DND-41 (cell line): Measurements from ENCODE around the gene MLXIPL.

Experiments
- EZH2 ChIP-seq: IDR thresholded peaks from 3 replicates; pipeline ENCODE4 v1.6.1; 2012; ENCODE audit warnings: borderline replicate concordance, low read depth, mild to moderate bottlenecking, moderate library complexity, low read length, inconsistent platforms; ENCODE audit not compliant: severe bottlenecking
- TF ChIP-seq, protein P1 (sequence below): IDR thresholded peaks from 2 replicates; pipeline ENCODE4 v1.5.1; 2012; ENCODE audit warnings: borderline replicate concordance, low read length, moderate library complexity, mild to moderate bottlenecking; ENCODE audit not compliant: poor library complexity, severe bottlenecking; ENCODE audit errors: extremely low read depth

DNA sequence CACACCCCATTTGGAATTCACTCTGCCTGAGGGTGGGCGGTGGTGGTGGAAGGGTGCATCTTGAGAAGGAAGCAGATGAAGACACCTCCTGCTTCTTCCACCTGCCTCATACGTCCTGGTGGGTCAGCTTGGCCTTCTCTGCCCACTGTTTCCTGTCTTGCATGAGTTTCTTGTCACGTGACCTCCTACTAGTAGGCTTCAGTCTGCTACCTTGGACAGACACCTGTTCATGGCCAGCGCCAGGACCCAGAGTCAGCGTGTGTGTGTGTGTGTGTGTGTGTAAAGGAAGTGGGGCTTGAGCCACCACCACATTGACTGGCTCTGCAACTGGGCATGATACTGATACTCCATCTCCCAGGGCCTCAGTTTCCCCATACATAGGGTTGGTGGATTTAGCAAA, 26.2 kb upstream of the MLXIPL start:
- TF ChIP-seq EZH2, result no peak
- TF ChIP-seq, protein P1, sequence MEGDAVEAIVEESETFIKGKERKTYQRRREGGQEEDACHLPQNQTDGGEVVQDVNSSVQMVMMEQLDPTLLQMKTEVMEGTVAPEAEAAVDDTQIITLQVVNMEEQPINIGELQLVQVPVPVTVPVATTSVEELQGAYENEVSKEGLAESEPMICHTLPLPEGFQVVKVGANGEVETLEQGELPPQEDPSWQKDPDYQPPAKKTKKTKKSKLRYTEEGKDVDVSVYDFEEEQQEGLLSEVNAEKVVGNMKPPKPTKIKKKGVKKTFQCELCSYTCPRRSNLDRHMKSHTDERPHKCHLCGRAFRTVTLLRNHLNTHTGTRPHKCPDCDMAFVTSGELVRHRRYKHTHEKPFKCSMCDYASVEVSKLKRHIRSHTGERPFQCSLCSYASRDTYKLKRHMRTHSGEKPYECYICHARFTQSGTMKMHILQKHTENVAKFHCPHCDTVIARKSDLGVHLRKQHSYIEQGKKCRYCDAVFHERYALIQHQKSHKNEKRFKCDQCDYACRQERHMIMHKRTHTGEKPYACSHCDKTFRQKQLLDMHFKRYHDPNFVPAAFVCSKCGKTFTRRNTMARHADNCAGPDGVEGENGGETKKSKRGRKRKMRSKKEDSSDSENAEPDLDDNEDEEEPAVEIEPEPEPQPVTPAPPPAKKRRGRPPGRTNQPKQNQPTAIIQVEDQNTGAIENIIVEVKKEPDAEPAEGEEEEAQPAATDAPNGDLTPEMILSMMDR, result no peak
